GM19240 (cell line): ENCODE measurements around the gene BFSP1.

Experiments used
- DNase-seq: peaks from one replicate; pipeline ENCODE4 v3.0.0; 2011; ENCODE audit warnings: low spot score; ENCODE audit not compliant: insufficient read length

The BFSP1 gene

GRCh38 chr20:17467120-17467655, 64.0 kb downstream of the BFSP1 start:
- no peak for DNase-seq

DNA sequence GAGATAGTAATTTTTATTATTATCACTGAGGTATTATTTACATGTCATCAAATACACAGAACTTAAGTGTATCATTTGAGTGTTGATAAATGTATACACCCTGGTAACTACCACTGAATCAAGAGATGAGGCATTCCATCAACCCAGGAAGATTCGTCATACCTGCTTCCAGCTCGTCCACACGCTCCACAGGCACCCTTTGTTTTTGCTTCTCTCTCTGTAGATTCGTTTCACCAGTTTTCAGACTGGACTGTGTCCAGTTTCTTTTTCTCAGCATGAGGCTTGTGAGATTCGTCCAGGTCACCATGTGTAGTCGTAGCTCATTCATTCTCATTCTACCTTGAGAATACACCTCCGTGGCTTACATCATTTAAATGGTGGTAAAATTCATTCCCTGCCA, 64.5 kb downstream of the BFSP1 start:
- DNase-seq: no peak

DNA sequence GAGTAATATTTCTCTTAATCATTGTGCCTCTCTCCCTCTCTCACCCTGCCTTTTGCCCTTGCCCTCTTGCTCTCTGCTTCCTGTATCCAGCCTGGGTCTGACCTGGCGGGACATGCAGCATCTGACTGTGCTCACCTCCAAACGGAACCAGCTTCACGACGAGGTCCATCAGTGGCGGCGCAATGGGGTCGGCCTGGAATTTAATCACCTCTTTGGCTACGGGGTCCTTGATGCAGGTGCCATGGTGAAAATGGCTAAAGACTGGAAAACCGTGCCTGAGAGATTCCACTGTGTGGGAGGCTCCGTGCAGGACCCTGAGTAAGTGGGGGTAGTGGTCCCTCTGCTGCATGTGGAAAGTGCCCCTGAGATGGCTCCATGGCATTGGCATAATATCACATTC, 65.9 kb downstream of the BFSP1 start:
- no peak for DNase-seq

DNA sequence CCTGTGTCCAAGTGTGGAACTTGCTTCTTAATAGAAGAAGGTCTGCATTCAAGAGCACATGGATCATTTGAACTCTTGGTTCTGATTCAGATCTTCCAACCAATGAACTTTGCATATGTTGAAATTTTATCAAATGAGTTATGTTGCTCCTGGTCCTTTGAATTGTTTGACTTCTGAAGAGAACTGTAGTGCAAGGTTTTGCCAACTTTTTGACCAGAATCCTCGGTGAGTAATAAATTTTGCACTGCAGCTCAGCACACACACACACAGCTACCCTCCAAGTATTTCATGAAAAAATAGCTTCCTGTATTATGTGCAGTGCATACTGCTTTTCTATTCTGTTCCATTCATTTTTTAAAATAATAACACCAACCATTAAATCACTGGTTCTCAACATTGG, 67.5 kb downstream of the BFSP1 start:
- DNase-seq: no peak

- DNase-seq: no peak
Observed at GRCh38 chr20:17461941-17462340, 69.2 kb downstream of the BFSP1 start.

- DNase-seq: no peak
Observed at GRCh38 chr20:17460119-17460518, 71.1 kb downstream of the BFSP1 start.

DNA sequence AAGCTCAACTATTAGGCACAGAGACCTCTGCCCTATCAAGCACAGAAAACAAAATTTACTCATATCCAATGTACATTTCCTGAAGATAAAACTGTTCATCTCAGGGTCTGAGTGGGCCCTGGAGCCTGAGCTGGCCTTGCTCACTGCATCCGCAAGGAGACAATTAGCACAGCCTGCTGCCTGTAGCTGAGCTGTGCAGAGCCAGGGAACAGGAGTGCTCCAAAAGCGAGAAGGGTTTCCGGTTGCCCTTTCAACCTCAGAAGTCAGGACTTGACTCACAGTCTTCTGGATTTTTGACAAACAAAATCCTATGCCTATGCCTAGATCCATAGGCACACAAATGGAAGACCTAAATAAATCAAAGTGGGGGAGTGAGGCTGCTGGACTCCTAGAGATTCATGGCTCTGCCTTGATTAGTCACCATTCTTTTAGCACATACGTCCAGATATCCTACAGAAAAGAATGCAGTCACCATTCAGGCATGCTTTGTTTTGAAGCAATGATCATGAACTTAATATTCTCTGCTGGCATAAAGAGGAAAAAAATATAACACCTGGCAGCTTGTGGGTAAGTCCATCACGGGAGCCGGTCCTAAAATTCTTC, 73.5 kb downstream of the BFSP1 start:
- DNase-seq: no peak

GRCh38 chr20:17457079-17457478, 74.1 kb downstream of the BFSP1 start:
- no peak for DNase-seq

DNA sequence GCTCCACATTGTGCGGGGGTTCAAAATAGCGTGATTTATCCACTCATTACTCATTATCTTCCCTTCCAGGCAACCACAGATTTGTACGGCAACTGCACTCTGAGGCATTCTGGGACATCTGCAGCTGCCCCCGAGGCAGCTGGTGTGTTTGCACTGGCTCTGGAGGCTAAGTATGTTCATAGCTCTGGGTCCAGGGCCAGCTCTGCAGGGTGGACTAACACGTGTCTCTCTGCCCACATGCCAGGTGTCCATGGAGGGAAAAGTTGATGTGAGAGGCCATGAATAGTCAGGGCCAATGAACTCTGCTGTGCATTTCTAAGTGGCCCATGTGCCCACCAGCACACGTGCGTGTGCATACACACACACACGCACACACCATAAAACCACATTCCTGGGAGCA, 74.9 kb downstream of the BFSP1 start:
- no peak for DNase-seq

- DNase-seq: no peak
Observed at GRCh38 chr20:17453592-17453991, 77.6 kb downstream of the BFSP1 start.

DNA sequence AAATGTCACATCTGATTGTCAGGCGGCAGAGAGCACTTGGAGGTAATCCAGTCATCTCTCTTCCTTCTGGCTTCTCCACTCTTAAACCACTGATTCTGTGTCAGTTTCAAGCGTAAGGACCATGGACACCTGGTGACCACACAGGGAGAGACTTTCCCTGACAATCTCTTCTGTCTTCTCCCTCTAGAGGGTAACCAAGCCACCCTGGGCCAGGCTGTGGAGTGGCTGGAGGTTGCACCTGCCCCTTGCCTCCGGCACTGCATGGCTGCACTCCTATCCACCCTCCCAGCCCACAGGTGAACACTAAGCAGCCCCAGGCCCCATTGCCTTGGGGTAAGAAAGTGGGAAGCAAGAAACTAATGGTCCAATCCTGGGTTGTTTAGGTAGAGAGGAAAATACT, 78.7 kb downstream of the BFSP1 start:
- DNase-seq: no peak

DNA sequence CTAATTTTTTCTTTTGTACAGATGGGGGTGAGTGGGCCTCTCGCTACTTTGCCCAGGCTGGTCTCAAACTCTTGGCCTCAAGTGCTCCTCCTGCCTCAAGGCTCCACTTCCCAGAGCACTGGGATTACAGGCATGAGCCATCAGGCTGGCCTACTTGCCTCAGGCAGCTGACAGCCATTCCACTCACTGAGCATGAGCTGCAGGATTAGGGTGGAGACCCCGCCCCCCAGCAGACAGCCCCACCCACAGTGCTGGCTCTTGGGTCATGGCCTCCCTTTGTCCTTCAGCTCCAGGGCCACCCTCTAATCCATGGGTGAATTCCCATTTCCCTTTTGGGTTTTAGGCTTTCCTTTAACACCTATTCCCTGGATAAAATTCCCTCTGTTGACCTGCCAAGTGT, 82.1 kb downstream of the BFSP1 start:
- DNase-seq: no peak

DNA sequence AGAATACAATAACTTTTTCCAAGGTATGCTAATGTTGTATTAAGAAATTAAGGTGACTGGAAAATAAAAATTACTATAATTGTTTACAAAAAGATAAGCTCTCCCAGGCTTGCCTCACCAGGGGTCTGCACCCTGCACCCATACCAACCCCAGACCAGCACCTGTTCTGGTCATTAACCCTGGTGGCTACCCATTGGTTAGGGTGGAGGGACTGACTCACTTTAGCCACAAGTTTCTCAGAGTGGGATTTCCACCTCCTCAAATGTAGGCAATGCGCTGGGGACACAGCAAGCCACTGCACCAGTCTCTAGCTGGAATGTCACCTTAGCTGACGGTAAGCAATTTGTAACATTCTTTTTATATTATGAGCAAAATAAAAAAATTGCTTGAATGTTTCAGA, 83.1 kb downstream of the BFSP1 start:
- DNase-seq: no peak

- no peak for DNase-seq
Observed at GRCh38 chr20:17446171-17446570, 85.0 kb downstream of the BFSP1 start.

DNA sequence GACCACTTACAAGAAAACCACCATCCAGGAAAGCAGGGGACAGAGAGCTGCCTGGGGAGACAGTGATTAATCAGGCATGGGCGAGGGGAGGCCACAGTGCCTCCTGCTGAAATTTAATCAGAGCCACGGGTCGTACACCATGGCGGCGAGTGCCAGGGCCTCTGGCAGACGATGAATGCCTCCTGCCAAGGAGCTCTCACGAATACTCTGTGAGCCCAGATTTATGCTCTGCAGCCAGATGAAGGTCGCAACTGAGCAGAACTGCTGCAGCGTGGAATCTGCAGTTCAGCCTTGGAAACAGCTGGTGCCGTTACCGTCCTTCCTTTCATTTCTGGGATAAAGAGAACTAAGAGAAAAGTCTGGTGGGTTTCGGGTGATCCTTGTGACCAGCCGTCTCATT, 85.6 kb downstream of the BFSP1 start:
- no peak for DNase-seq

- DNase-seq: no peak
Observed at GRCh38 chr20:17444091-17444490, 87.1 kb downstream of the BFSP1 start.
